ENCODE results near the gene MGAT4C.
"Not testable (repeated sequence)": the region's sequence is repeated elsewhere in the genome, so short reads cannot be mapped to it uniquely, and the experiment has no call there.

Gene MGAT4C

GRCh38 chr12:86122846-86123468, 133.2 kb downstream of the MGAT4C start:
- DNase-seq = no peak

GRCh38 chr12:86118161-86118560, 138.0 kb downstream of the MGAT4C start:
- DNase-seq = no peak

GRCh38 chr12:86117711-86118110, 138.5 kb downstream of the MGAT4C start:
- no peak for DNase-seq

GRCh38 chr12:86104087-86104486, 152.1 kb downstream of the MGAT4C start:
- no peak for DNase-seq

GRCh38 chr12:86097161-86097560, 159.0 kb downstream of the MGAT4C start:
- DNase-seq = no peak

GRCh38 chr12:86091681-86092080, 164.5 kb downstream of the MGAT4C start:
- DNase-seq = no peak

- DNase-seq = no peak
Measured at GRCh38 chr12:86081843-86082242, 174.3 kb downstream of the MGAT4C start.

GRCh38 chr12:86059052-86059451, 197.1 kb downstream of the MGAT4C start:
- not testable (repeated sequence) for DNase-seq

GRCh38 chr12:86057092-86057845, 198.9 kb downstream of the MGAT4C start:
- DNase-seq = no peak

GRCh38 chr12:86052921-86053320, 203.3 kb downstream of the MGAT4C start:
- DNase-seq = no peak

- no peak for DNase-seq
Measured at GRCh38 chr12:86050010-86050409, 206.2 kb downstream of the MGAT4C start.

GRCh38 chr12:86044396-86044795, 211.8 kb downstream of the MGAT4C start:
- no peak for DNase-seq

- no peak for DNase-seq
Measured at GRCh38 chr12:86042062-86042461, 214.1 kb downstream of the MGAT4C start.

- no peak for DNase-seq
Measured at GRCh38 chr12:86018361-86018760, 237.8 kb downstream of the MGAT4C start.

- DNase-seq = no peak
Measured at GRCh38 chr12:86015026-86015425, 241.2 kb downstream of the MGAT4C start.

GRCh38 chr12:86006727-86007126, 249.5 kb downstream of the MGAT4C start:
- no peak for DNase-seq

GRCh38 chr12:85998074-85998473, 258.1 kb downstream of the MGAT4C start:
- DNase-seq = no peak

GRCh38 chr12:85996280-85996679, 259.9 kb downstream of the MGAT4C start:
- no peak for DNase-seq

GRCh38 chr12:85993746-85994145, 262.4 kb downstream of the MGAT4C start:
- DNase-seq = no peak

- no peak for DNase-seq
Measured at GRCh38 chr12:85985996-85986395, 270.2 kb downstream of the MGAT4C start.

- no peak for DNase-seq
Measured at GRCh38 chr12:85983601-85984000, 272.6 kb downstream of the MGAT4C start.

GRCh38 chr12:85979641-85980040, 276.6 kb downstream of the MGAT4C start:
- DNase-seq = no peak

GRCh38 chr12:85975716-85976115, 280.5 kb downstream of the MGAT4C start:
- DNase-seq = no peak

GRCh38 chr12:85971800-85972199, 284.4 kb downstream of the MGAT4C start:
- no peak for DNase-seq

GRCh38 chr12:85968606-85969005, 287.6 kb downstream of the MGAT4C start:
- DNase-seq = no peak
